Measurements from ENCODE around the gene NATD1.
A peak's percentile ranks its signal among the peaks of the same experiment; 100 is the strongest.
"Not testable (repeated sequence)": the region's sequence is repeated elsewhere in the genome, so short reads cannot be mapped to it uniquely, and the experiment has no call there.

The NATD1 gene

GRCh38 chr17:21196126-21196525 is 57.1 kb downstream of the NATD1 start:
- Histone ChIP-seq H3K4me2 (no peak overlapping the region), H3K27me3 (ENCODE audit: insufficient read depth, low read depth) (no peaks in the 10 kb centered on the region), H3K4me1 (ENCODE audit: low read depth, poor library complexity, severe bottlenecking) (peaks cover 27% of the 10 kb centered on the region), H3K9ac (no peak overlapping the region), H3K79me2 (ENCODE audit: insufficient read depth, low read depth) (peaks cover 3% of the 10 kb centered on the region; the same call in 1 of the 2 replicates), H3K36me3 (ENCODE audit: insufficient read depth) (no peaks in the 10 kb centered on the region), H3K27ac (no peak overlapping the region), H2AFZ (ENCODE audit: low read depth) (no peak overlapping the region), H4K20me1 (ENCODE audit: insufficient read depth) (no peaks in the 10 kb centered on the region), H3K4me3 (IDR thresholded peaks at IDR 0.05; ENCODE audit: insufficient read depth, low read depth, low read length) (no peak overlapping the region)
- no peak for TF ChIP-seq CTCF (conservative IDR thresholded peaks at IDR 0.05; ENCODE audit: low read depth, low read length)

- Histone ChIP-seq H3K9ac (no peak overlapping the region), H3K27me3 (ENCODE audit: insufficient read depth, low read depth) (no peaks in the 10 kb centered on the region), H3K36me3 (ENCODE audit: insufficient read depth) (no peaks in the 10 kb centered on the region), H4K20me1 (ENCODE audit: insufficient read depth) (no peaks in the 10 kb centered on the region), H3K27ac (no peak overlapping the region), H2AFZ (ENCODE audit: low read depth) (no peak overlapping the region), H3K4me1 (ENCODE audit: low read depth, poor library complexity, severe bottlenecking) (peaks cover 27% of the 10 kb centered on the region), H3K4me2 (no peak overlapping the region), H3K79me2 (ENCODE audit: insufficient read depth, low read depth) (no peaks in the 10 kb centered on the region; the same call in 1 of the 2 replicates), H3K4me3 (IDR thresholded peaks at IDR 0.05; ENCODE audit: insufficient read depth, low read depth, low read length) (no peak overlapping the region)
- no peak for TF ChIP-seq CTCF (conservative IDR thresholded peaks at IDR 0.05; ENCODE audit: low read depth, low read length)
Observed at GRCh38 chr17:21194703-21195102, 58.5 kb downstream of the NATD1 start.

- Histone ChIP-seq H3K79me2 (ENCODE audit: insufficient read depth, low read depth) (no peaks in the 10 kb centered on the region; the same call in 1 of the 2 replicates), H3K4me1 (ENCODE audit: low read depth, poor library complexity, severe bottlenecking) (peaks cover 27% of the 10 kb centered on the region), H4K20me1 (ENCODE audit: insufficient read depth) (no peaks in the 10 kb centered on the region), H3K9ac (no peak overlapping the region), H2AFZ (ENCODE audit: low read depth) (no peak overlapping the region), H3K27ac (no peak overlapping the region), H3K4me2 (no peak overlapping the region), H3K36me3 (ENCODE audit: insufficient read depth) (no peaks in the 10 kb centered on the region), H3K27me3 (ENCODE audit: insufficient read depth, low read depth) (no peaks in the 10 kb centered on the region), H3K4me3 (IDR thresholded peaks at IDR 0.05; ENCODE audit: insufficient read depth, low read depth, low read length) (no peak overlapping the region)
- TF ChIP-seq CTCF (conservative IDR thresholded peaks at IDR 0.05; ENCODE audit: low read depth, low read length) = no peak
Observed at GRCh38 chr17:21194226-21194625, 59.0 kb downstream of the NATD1 start.

GRCh38 chr17:21193031-21193430 is 60.2 kb downstream of the NATD1 start:
- H4K20me1 ChIP-seq (ENCODE audit: insufficient read depth) = no peaks in the 10 kb centered on the region
- H3K79me2 ChIP-seq (ENCODE audit: insufficient read depth, low read depth) = no peaks in the 10 kb centered on the region
- no peaks in the 10 kb centered on the region for H3K36me3 ChIP-seq (ENCODE audit: insufficient read depth)
- no peaks in the 10 kb centered on the region for H3K27me3 ChIP-seq (ENCODE audit: insufficient read depth, low read depth)
- H2AFZ ChIP-seq (ENCODE audit: low read depth) = no peak overlapping the region
- no peak overlapping the region for H3K9ac ChIP-seq
- peaks cover 27% of the 10 kb centered on the region for H3K4me1 ChIP-seq (ENCODE audit: low read depth, poor library complexity, severe bottlenecking)
- H3K27ac ChIP-seq = peak overlapping the region; percentile 77; the same call in 1 of the 2 replicates
- H3K4me2 ChIP-seq = peak overlapping the region; percentile 66; the same call in 1 of the 2 replicates
- H3K4me3 ChIP-seq (IDR thresholded peaks at IDR 0.05; ENCODE audit: insufficient read depth, low read depth, low read length) = no peak overlapping the region
- no peak for TF ChIP-seq CTCF (conservative IDR thresholded peaks at IDR 0.05; ENCODE audit: low read depth, low read length)

GRCh38 chr17:21192414-21192813 is 60.8 kb downstream of the NATD1 start:
- H3K27me3 ChIP-seq (ENCODE audit: insufficient read depth, low read depth); H2AFZ ChIP-seq (ENCODE audit: low read depth); H3K9ac ChIP-seq; H3K4me3 ChIP-seq (IDR thresholded peaks at IDR 0.05; ENCODE audit: insufficient read depth, low read depth, low read length); H3K36me3 ChIP-seq (ENCODE audit: insufficient read depth); H4K20me1 ChIP-seq (ENCODE audit: insufficient read depth); H3K79me2 ChIP-seq (ENCODE audit: insufficient read depth, low read depth): not testable (repeated sequence)
- Histone ChIP-seq H3K27ac (peak overlapping the region; percentile 77), H3K4me2 (peak overlapping the region; percentile 66; the same call in 1 of the 2 replicates), H3K4me1 (ENCODE audit: low read depth, poor library complexity, severe bottlenecking) (peaks cover 27% of the 10 kb centered on the region)

All from KMS-11 (cell line).